GM21526 (cell line): Measurements from ENCODE around the gene SUV39H2.
"Not testable (repeated sequence)": the region's sequence is repeated elsewhere in the genome, so short reads cannot be mapped to it uniquely, and the experiment has no call there.

Experiments
- ATAC-seq: cut with Tn5 transposase; IDR thresholded peaks from one replicate; pipeline ENCODE4 v1.9.1; 2021; ENCODE audit warnings: moderate library complexity; ENCODE audit not compliant: unreplicated experiment, low FRiP score

Gene SUV39H2

GRCh38 chr10:14873090-14873760 lies 5.4 kb upstream of the SUV39H2 start:
- peak; percentile 45 for ATAC-seq

- no peak for ATAC-seq
Observed at GRCh38 chr10:14875941-14876340, 2.7 kb upstream of the SUV39H2 start.

GRCh38 chr10:14876764-14877163 lies 1.9 kb upstream of the SUV39H2 start:
- no peak for ATAC-seq

GRCh38 chr10:14879124-14879927 lies 660 bp downstream of the SUV39H2 start:
- peak; percentile 0 for ATAC-seq

- ATAC-seq = no peak
Observed at GRCh38 chr10:14879928-14880193, 1.2 kb downstream of the SUV39H2 start.

GRCh38 chr10:14880229-14880628 lies 1.6 kb downstream of the SUV39H2 start:
- no peak for ATAC-seq

GRCh38 chr10:14884082-14884481 lies 5.4 kb downstream of the SUV39H2 start:
- ATAC-seq = no peak

GRCh38 chr10:14889318-14889717 lies 10.7 kb downstream of the SUV39H2 start:
- no peak for ATAC-seq

GRCh38 chr10:14891151-14891550 lies 12.5 kb downstream of the SUV39H2 start:
- ATAC-seq = no peak

GRCh38 chr10:14904316-14904732 lies 25.7 kb downstream of the SUV39H2 start:
- peak; percentile 57 for ATAC-seq

- ATAC-seq = no peak
Observed at GRCh38 chr10:14904864-14905263, 26.2 kb downstream of the SUV39H2 start.

GRCh38 chr10:14905890-14906289 lies 27.2 kb downstream of the SUV39H2 start:
- no peak for ATAC-seq

- ATAC-seq = no peak
Observed at GRCh38 chr10:14906765-14907164, 28.1 kb downstream of the SUV39H2 start.

GRCh38 chr10:14907591-14907990 lies 28.9 kb downstream of the SUV39H2 start:
- ATAC-seq = not testable (repeated sequence)

GRCh38 chr10:14909101-14909500 lies 30.4 kb downstream of the SUV39H2 start:
- no peak for ATAC-seq

- ATAC-seq = no peak
Observed at GRCh38 chr10:14910953-14911352, 32.3 kb downstream of the SUV39H2 start.

GRCh38 chr10:14911801-14912200 lies 33.1 kb downstream of the SUV39H2 start:
- no peak for ATAC-seq

GRCh38 chr10:14916600-14916999 lies 37.9 kb downstream of the SUV39H2 start:
- ATAC-seq = no peak

GRCh38 chr10:14917827-14918226 lies 39.2 kb downstream of the SUV39H2 start:
- ATAC-seq = no peak

GRCh38 chr10:14918964-14919363 lies 40.3 kb downstream of the SUV39H2 start:
- no peak for ATAC-seq

GRCh38 chr10:14924013-14924412 lies 45.3 kb downstream of the SUV39H2 start:
- no peak for ATAC-seq

GRCh38 chr10:14925268-14925667 lies 46.6 kb downstream of the SUV39H2 start:
- ATAC-seq = no peak
